GM19099 (cell line): Measurements from ENCODE around the gene FANCD2.
A peak's percentile ranks its signal among the peaks of the same experiment; 100 is the strongest.

Experiments used
- POLR2A ChIP-seq: IDR thresholded peaks from 3 replicates; pipeline ENCODE4 v1.6.1; 2011; ENCODE audit warnings: low read depth; ENCODE audit not compliant: insufficient read length; ENCODE audit errors: extremely low read depth

Gene FANCD2

DNA sequence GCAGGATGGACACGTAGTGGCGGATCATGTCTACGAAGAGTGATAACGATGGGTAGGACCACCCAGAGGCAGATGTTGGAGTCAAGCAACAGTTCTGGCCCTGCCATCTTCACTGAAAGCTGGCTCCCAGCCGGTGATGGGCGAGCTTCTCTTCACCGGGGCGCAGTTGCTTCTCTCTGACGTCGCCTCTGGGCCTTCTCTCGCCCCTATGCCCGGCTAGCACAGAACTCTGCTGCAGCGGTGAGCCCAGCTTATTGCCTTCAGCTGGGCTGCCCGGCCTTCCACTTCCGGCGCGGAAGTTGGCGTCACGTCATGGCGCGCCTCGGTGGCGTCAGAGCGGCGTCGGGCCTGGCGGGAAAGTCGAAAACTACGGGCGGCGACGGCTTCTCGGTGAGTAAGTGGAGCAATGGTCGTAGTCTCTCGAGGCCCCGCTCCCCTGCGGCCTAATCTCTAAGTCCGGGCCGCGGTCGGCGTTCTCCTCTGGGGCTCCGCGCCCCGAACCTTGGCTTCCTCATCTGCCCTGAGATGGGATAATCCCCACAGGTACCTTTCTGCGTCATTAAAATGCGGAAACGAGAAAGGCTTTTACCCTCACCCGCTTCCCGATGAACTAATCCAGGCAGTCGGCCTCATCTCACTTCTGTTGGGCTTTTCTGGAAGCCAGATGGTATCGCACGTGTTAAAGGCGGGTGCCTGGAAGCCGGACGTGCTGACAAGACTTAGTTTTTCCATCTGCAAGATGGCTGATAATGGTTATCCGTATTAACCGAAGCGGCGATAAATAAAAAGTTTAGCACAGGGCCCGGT lies at the start of gene FANCD2:
Gene FANCD2, plus strand, starts transcription at position 354 of the 807 bp plus-strand sequence. CDS start 2,221 bp downstream, outside the sequence.
- peak; percentile 85 for TF ChIP-seq POLR2A

DNA sequence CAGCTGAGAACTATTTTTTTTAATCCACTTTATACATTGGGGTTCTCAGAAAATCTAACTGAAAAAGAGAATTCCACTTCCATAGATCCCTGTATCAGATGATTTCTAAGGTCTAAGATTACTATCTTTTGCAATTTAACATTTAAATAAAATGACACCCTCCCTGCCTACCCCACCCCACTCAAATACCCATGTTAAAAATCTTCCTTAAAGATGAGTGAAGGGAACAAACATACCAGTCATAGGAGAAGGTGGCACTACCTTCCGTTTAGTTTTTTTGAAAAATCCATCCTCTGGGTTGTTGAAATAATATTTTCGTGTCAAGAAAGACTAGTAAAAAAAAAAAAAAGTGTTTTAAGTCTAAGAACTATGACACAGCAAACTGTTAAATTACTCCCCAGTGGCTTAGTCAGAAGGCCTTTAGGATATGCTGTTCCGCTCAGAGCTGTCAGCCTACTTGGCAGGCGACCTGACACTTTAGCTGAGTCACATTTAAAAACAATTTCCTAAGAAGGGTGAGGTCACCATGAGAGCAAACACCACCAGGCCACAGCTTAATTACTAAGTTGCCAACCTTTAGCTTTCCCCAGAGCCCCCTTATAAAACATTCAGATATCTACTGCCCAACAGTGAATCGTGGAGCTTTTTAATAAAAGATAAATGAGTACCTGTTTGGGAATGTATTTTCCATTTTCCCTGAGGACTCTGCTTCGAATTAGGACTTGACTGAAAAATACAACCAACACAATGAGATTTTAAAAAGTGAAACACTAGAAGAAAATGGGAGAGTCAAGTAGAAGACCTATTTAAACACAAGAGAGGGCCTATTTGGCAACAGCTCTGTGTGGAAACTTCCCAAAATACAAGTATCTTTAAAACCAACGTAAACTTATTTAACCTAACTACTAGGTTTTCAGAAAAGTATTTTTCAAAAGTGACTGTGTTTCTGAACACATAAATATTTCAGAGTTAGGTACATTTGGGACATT lies 49.2 kb upstream of the FANCD2 start:
- TF ChIP-seq POLR2A, result no peak

DNA sequence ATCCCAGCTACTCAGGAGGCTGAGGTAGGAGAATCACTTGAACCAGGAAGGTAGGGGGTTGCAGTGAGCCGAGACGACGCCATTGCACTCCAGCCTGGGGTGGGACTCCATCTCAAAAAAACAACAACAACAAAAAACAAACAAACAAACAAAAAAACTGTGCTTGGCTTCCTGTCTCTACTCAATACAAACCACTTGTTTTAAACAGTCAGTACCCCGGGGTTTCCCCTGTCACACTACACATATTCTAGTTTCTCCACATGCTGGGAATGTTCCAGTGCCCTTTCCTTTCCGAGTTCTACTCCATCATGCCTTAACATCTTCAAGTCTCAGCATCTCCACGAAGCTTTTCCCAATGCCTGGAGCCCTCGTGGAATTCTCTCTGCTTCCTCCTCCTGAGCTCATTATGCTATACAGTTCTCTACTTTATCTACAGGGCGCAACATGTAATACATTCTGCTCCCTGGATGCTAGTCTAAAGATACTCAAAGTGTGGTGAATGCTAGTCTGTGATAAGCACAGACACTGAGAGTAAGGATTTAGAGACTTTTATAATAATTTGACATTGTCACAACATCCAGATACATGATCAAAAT lies 47.4 kb upstream of the FANCD2 start:
- TF ChIP-seq POLR2A, result no peak

DNA sequence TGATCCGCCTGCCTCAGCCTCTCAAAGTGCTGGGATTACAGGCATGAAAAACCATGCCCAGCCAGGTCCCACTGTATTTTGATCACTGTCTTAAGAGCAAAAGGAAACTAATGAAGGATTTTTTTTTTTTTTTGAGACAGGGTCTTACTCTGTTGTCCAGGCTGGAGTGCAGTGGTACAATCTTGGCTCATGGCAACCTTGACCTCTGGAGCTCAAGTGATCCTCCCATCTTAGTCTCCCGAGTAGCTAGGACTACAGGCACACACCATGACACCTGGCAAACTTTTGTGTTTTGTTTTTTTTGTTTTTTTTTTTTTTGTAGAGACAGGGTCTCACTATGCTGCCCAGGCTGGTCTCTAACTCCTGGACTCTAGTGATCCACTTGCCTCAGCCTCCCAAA lies 46.0 kb upstream of the FANCD2 start:
- TF ChIP-seq POLR2A, result no peak

DNA sequence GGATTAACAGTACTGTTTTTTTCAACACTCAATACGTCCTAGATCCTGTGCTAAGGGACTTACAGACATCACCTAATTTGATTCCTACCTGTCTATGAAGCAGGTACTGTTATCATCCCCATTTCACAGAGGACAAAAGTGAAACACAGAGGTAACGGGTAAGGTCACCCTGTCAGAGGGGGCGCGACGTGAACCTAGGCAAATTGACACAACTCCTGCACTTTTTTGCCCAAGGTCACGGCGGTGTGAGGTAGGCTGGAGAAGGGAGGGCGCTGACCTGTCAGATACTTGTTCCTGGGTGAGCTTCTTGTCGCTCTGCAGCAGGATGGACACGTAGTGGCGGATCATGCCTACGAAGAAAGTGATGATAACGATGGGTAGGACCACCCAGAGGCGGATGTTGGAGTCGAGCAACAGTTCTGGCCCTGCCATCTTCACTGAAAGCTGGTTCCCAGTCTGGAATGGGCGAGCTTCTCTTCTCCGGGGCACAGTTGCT lies 40.0 kb upstream of the FANCD2 start:
- TF ChIP-seq POLR2A, result no peak

DNA sequence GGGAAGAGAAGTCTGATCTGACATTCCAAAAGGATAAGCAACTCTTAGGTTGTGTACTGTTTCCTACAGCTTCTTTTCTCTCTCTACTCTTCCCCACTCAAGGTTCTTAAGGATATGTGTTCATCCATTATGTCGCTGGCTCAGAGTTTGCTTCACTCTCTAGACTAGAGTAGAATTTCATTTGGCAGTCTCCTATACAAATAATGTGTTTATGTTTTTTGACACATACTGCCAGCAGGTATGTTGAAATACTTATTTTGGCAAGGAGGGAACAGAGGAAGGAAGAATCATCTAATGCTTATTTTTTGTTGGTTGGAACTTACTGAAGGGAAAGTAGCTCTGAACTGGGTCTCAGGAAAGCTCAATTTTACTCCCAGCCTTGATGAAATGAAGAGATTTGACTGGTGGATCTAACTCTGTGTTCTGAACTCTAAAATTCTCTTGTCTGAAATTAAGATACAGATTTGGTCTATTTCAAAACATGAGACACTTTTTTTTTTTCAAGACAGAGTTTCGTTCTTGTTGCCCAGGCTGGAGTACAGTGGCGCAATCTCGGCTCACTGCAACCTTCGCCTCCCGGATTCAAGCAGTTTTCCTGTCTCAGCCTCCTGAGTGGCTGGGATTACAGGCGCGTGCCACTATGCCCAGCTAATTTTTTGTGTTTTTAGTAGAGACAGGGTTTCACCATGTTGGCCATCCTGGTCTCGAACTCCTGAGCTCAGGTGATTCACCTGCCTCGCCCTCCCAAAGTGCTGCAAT lies 32.0 kb upstream of the FANCD2 start:
- no peak for TF ChIP-seq POLR2A

DNA sequence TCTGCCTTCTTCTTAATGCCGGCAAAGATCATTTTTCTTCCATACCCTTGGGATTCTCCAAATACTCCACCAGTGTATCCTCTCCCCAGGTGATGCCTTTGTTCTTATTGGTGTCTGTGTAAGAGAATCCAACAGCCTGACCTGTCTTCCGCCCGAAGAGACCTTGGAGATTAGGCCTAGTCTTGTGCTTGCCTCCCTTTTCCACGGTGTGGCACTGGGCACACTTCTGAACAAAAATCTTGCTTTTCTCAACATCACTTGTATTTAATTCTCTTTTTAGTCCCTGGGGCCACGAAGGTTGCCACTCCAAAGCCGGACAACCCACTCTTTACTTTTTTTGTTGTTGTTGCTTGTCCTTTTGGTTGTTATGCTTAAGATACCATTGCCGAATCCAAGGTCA lies 25.6 kb upstream of the FANCD2 start:
- TF ChIP-seq POLR2A, result no peak

DNA sequence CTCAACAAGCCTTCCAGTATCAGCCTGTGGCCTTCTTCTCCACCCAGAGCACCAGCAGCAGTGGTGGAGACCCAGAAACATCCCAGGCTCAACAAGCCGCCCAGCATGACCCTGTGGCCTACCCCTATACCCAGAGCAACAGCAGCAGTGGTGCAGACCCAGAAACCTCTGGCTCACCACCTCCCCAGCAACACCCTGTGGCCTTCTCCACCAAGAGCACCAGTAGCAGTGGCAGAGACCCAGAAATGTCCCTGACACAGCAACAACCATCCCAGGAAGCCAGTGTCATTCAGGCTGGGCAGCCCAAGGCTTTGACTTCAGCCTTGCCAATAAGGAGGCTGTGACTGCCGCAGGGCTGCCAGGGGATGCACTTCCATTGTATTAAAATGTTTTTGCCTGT lies 23.3 kb upstream of the FANCD2 start:
- no peak for TF ChIP-seq POLR2A

DNA sequence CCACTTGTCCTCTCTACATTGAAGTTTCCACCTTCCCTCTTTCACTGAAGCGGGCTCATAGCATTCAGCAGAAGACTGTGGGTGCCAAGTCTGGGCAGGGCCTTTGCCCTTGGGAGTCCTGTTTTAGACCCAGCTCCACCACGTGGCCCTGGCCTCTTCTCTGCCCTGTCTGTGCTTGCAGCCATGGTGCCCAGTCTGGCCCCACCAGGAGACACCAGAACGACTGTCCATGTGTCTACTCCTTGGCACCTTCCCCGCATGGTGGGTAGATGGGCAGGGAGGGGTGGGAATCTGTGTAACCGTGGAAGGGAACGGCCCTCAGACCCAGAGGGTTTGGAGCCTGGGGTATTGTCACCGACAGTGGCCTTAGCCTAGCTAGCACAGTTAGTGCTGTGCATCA lies 21.7 kb upstream of the FANCD2 start:
- no peak for TF ChIP-seq POLR2A

DNA sequence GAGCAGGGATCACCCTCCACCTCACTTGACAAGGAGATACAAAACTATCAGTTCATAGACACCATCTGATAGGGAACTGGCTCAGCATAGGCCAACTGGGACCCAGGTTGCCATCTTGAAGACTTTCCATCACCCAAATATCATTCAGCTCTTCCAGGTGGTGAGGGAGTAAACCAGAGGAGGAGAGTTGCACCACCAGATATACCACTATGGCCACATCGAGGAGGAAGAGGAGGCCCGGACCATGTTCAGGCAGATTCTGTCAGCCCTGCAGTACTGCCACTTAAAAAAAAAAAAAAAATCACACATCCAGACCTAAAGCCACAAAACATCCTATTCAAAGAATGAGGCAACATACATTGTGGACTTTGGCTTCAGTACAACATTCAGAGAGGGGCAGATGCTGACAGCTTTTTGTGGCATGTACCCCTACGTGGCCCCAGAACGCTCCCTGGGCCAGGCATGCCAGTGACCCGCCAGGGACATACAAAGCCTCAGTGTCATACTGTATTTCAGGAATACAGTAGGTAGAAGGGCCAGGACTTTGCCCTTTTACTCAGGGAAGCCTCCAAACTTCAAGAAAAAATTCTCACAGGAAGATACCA lies 21.2 kb upstream of the FANCD2 start:
- no peak for TF ChIP-seq POLR2A

DNA sequence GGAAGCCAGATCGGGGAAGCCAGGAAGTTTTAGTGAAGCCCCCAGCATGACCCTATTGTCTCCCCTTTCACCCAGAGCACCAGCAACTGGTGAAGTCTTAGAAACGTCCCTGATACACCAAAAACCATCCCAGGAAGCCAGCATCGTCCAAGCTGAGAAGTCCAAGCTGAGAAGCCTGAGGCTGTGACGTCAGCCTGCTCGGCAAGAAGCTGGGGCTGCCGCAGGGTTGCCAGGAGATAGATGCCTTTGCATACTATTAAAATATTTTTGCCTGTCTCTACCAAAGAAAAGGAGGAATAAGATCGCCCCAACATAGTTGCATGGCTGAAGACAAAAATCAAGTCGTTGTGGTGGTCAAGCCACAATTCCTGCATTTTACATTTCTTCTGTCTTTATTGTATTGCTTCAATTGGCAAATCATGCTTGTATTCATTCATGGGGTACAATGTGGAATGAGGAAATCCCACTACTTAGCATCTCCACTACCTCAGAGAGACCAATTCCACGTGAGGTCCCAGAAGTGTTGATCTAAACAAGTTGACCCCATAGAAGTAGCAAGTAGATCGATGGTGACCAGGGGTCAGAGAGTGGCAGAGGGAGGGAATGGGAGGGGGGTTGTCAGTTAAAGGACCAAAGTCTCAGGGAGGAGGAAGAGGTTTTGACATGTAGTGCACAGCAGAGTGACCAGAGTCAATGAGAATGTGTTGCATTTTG lies 20.0 kb upstream of the FANCD2 start:
- no peak for TF ChIP-seq POLR2A

DNA sequence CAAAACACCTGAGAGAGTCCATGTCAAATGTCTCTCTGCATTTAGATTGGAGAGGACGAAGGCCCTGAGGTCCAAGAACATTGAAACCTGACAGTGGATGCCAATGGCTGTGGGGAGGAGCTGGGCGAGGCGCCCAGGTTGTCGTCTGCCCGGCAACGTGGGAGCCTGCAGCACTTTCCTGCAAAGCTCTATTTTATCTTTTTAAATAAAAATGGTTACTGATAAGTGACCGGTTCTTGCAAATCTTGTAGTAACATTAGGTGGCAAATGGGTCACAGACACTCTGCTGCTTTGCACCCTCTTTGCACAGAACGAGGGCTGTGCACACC lies 19.5 kb upstream of the FANCD2 start:
- TF ChIP-seq POLR2A, result no peak

DNA sequence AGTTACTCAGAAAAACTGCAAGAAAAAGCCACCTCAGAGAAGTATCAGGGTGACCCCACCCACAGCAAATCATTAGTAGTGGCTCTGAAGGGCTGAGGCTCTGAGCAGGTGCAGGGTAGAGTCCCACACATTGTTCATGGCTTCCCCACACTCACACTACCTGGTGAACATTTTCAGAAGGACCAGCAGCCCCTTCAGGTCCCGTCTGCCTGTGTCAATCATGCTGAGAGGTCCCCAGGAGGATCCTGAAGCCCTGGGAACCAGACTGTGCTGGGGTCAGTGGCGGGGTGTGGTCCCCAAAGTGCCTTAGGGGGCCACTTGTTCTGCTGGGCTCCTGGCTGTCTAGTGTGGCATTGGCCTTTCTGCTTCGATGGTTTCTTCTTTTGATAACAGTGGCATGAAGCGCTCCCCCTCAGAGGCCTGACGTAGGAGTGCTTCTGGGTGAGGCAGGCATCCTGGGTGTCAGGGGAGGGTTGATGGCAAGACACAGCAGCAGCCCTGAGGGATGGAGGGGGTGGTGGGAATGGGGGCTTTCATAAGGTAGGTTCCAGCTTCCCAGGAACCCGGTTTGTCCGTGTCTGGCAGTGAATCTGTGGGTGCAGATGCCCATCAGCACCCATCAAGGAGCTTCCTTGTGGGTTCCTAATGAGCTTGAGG lies 19.0 kb upstream of the FANCD2 start:
- no peak for TF ChIP-seq POLR2A
